Naive thymus-derived CD8-positive, alpha-beta T cell (primary cell): ENCODE results near the gene DEDD. TPM values are rescaled to one million over a fixed set of nuclear protein-coding genes. Genes with fewer than 3 reads are reported as not detected.
A peak's percentile ranks its signal among the peaks of the same experiment; 100 is the strongest.

Experiments
- ATAC-seq, 2 donors: fragments of 150-1000 bp; cut with Tn5 transposase in 1 of 2; sonication (Bioruptor Pico), chemical (Tn5 transposase) in 1 of 2; 1 replicate in 1 of 2; 2 replicates in 1 of 2; pipeline ENCODE4 v1.10.0; 2021; ENCODE audit warnings: mild to moderate bottlenecking in 2 of 2, moderate library complexity in 2 of 2
- POLR2A ChIA-PET: fragments of 350-600 bp; sonication (Branson Sonifier 250); formaldehyde crosslinking; loops from one replicate; lab custom pipeline; 2021; ENCODE audit warnings: antibody characterized with exemption; lab: Charles Lee
- DNase-seq, 10 donors: peaks; one replicate each; pipeline versions ENCODE4 v3.0.0 to v3.0.0-alpha.2; 2020 to 2022
- H3K27ac Mint-ChIP-seq, 10 donors: one replicate each; pipeline ENCODE4 v1.8.0; 2020 to 2022; ENCODE audit warnings: mild to moderate bottlenecking in 10 of 10, mixed read lengths in 10 of 10, moderate library complexity in 4 of 10, inconsistent platforms in 1 of 10
- H3K27me3 Mint-ChIP-seq, 5 donors: one replicate each; pipeline ENCODE4 v1.8.0; 2021 to 2022; ENCODE audit warnings: mixed read lengths in 5 of 5
- H3K36me3 Mint-ChIP-seq, 3 donors: one replicate each; pipeline ENCODE4 v1.8.0; 2020 to 2022; ENCODE audit warnings: mixed read lengths in 3 of 3, mild to moderate bottlenecking in 2 of 3, inconsistent platforms in 1 of 3
- H3K4me1 Mint-ChIP-seq, 4 donors: one replicate each; pipeline ENCODE4 v1.8.0; 2021 to 2022; ENCODE audit warnings: mixed read lengths in 4 of 4
- H3K4me3 Mint-ChIP-seq, 10 donors: one replicate each; pipeline ENCODE4 v1.8.0; 2020 to 2022; ENCODE audit warnings: mild to moderate bottlenecking in 10 of 10, mixed read lengths in 10 of 10, moderate library complexity in 6 of 10, inconsistent platforms in 1 of 10
- H3K9me3 Mint-ChIP-seq, 9 donors: one replicate each; pipeline ENCODE4 v1.8.0; 2020 to 2022; ENCODE audit warnings: mixed read lengths in 9 of 9, mild to moderate bottlenecking in 3 of 9, inconsistent platforms in 1 of 9, moderate library complexity in 1 of 9
- polyA plus RNA-seq, 3 donors: library from polyadenylated mRNA; unstranded; fragments of 300-500 nt; fragmentation: Illumina TruSeq; gene quantifications; one replicate each; pipeline ENCODE4 v1.2.3, GENCODE V29; 2021
- total RNA-seq, 8 experiments: library from RNA in 2 of 8; stranded (reverse) in 2 of 8; gene quantifications; one replicate each; pipeline ENCODE4 v1.2.3 and lab custom pipeline; 2021 to 2026

Gene DEDD
- total and polyA plus RNA-seq, 5 experiments from 2014 or later = 29.0 to 38.6 (median 35.3) TPM

DNA sequence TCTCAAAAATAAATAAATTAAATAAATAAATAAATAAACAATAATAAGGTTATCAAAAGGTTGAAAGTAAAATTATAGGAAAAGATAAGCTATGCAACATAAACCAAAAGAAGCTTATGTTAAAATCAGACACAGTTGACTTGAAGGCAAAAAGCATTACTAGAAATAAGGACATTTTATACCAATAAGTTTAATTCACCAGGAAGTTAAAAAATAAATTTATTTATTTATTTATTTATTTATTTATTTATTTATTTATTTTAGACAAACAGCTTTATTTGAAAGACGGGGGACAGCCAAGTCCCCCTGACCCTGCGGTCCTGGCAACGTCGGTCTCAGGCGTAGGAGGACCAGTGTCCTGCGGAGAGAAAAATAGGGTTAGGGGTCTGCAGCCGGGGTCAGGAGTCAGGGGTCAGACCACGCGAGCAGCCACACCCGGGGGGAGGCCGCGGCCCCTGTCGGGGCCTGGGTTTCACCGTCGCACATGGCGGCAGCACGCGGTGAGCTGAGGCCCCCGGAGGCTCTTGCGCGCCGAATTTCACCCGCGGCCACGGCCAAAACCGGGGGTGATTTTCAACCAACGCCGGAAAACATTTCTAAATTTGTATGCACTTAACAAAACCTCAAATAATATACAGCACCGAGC, 8.4 kb upstream of the DEDD start:
- H3K4me3 Mint-ChIP-seq = no peak overlapping the region
- ATAC-seq (no peak), DNase-seq (no peak)
- H3K9me3 Mint-ChIP-seq = no peaks in the 10 kb centered on the region
- H3K27ac Mint-ChIP-seq = no peak overlapping the region
- H3K4me1 Mint-ChIP-seq = peaks cover 0 to 17% (median 11%) of the 10 kb centered on the region in 4 donors
- POLR2A ChIA-PET = interaction anchor here (0.6 to 3.5 kb wide), 4 partner anchors 9 to 825 kb away, joined by 3 to 14 read pairs (median 4); partner anchors contain the start of gene DEDD
- no peaks in the 10 kb centered on the region for H3K27me3 Mint-ChIP-seq
- no peaks in the 10 kb centered on the region for H3K36me3 Mint-ChIP-seq

- peak in 5 of 10 donors; percentile 20 to 53 (median 45) for DNase-seq
- peak; percentile 54 to 59 for ATAC-seq
- H3K27ac Mint-ChIP-seq = no peak overlapping the region
Observed at GRCh38 chr1:161139766-161140165, 7.3 kb upstream of the DEDD start.

GRCh38 chr1:161138431-161138830, 6.0 kb upstream of the DEDD start:
- H3K27me3 Mint-ChIP-seq = no peaks in the 10 kb centered on the region
- ATAC-seq (no peak), DNase-seq (no peak)
- no peaks in the 10 kb centered on the region for H3K9me3 Mint-ChIP-seq
- peak overlapping the region in 1 of 10 donors; percentile 9 for H3K4me3 Mint-ChIP-seq
- H3K4me1 Mint-ChIP-seq = peaks cover 7 to 24% (median 17%) of the 10 kb centered on the region in 4 donors
- POLR2A ChIA-PET = interaction anchor here (1.0 to 1.5 kb wide), 2 partner anchors 9 to 15 kb away, joined by 4 read pairs; partner anchors contain the start of gene UFC1
- H3K36me3 Mint-ChIP-seq = no peaks in the 10 kb centered on the region
- H3K27ac Mint-ChIP-seq = peak overlapping the region in 9 of 10 donors; percentile 7 to 87 (median 58)

More at GRCh38 chr1:161139766-161140165, 7.3 kb upstream of the DEDD start:
- Mint-ChIP-seq H3K4me1 (peaks cover 7 to 23% (median 16%) of the 10 kb centered on the region in 4 donors), H3K27me3 (no peaks in the 10 kb centered on the region), H3K4me3 (no peak overlapping the region), H3K9me3 (no peaks in the 10 kb centered on the region), H3K36me3 (no peaks in the 10 kb centered on the region)
- POLR2A ChIA-PET = interaction anchor here (3.5 kb wide), 1 partner anchor 8 kb away, joined by 14 read pairs; the partner anchor contains the start of gene DEDD

DNA sequence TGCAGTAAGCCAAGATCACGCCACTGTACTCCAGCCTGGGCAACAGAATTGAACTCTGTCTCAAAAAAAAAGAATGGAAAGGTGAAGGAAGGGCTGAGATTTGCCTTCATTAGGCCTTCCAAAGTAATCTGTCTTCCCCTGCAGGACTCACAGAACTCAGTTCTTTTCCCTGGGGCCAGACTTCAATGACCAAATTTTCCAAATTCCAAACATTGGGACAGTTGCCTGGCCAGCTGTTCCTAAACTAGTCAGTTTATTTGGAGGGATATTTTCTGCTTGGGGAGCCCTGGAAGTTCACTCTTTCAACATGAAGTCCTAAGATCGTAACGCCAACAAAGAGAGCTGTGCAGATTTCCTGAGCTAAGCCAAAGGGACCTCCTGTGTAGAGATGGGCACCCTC, 5.4 kb upstream of the DEDD start:
- no peak overlapping the region for H3K4me3 Mint-ChIP-seq
- ATAC-seq (no peak), DNase-seq (no peak)
- peak overlapping the region in 1 of 10 donors; percentile 43 for H3K27ac Mint-ChIP-seq
- no peaks in the 10 kb centered on the region for H3K9me3 Mint-ChIP-seq
- H3K4me1 Mint-ChIP-seq = peaks cover 7 to 24% (median 17%) of the 10 kb centered on the region in 4 donors
- POLR2A ChIA-PET = interaction anchor here (1.0 to 1.5 kb wide), 3 partner anchors 9 to 64 kb away, joined by 3 to 4 read pairs (median 4); partner anchors contain the start of genes NDUFS2 and UFC1
- H3K36me3 Mint-ChIP-seq = no peaks in the 10 kb centered on the region
- no peaks in the 10 kb centered on the region for H3K27me3 Mint-ChIP-seq

DNA sequence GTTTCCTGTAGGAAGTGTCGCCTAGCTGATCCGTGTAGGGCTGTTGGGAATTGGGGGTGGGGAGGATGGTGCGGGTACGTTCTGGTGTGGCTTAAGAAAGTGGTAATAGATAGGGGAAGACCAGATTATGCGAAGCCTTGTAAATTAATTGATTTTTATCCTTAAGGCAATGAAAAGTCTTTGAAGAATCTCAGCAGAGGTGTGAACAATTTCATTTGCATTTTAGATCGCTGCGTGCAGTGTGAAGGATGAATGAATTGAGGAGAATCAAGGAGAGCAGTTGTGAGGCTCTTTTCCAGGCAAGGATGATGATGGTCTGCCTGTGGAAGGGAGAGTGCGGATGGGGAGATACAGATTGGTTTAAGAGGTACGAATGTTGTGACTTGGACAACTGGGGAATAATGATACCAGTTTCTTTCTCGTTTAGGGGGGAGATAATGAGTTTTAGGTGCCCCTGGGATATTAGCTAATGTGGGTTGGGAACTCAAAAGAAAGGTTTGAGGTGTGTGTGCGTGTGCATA, 813 bp upstream of the DEDD start:
- no peaks in the 10 kb centered on the region for H3K9me3 Mint-ChIP-seq
- H3K4me3 Mint-ChIP-seq = no peak overlapping the region
- POLR2A ChIA-PET = interaction anchor here (0.6 to 3.5 kb wide), 23 partner anchors 8 to 337 kb away, joined by 3 to 26 read pairs (median 5); partner anchors contain the start of genes ARHGAP30, F11R, LY9 and NDUFS2
- no peak overlapping the region for H3K27ac Mint-ChIP-seq
- DNase-seq = no peak
- peak in 1 of 2 donors; percentile 3 for ATAC-seq
- H3K27me3 Mint-ChIP-seq = no peaks in the 10 kb centered on the region
- peaks cover 29 to 56% (median 49%) of the 10 kb centered on the region in 4 donors for H3K4me1 Mint-ChIP-seq
- peaks cover 0 to 10% (median 0%) of the 10 kb centered on the region in 3 donors for H3K36me3 Mint-ChIP-seq

DNA sequence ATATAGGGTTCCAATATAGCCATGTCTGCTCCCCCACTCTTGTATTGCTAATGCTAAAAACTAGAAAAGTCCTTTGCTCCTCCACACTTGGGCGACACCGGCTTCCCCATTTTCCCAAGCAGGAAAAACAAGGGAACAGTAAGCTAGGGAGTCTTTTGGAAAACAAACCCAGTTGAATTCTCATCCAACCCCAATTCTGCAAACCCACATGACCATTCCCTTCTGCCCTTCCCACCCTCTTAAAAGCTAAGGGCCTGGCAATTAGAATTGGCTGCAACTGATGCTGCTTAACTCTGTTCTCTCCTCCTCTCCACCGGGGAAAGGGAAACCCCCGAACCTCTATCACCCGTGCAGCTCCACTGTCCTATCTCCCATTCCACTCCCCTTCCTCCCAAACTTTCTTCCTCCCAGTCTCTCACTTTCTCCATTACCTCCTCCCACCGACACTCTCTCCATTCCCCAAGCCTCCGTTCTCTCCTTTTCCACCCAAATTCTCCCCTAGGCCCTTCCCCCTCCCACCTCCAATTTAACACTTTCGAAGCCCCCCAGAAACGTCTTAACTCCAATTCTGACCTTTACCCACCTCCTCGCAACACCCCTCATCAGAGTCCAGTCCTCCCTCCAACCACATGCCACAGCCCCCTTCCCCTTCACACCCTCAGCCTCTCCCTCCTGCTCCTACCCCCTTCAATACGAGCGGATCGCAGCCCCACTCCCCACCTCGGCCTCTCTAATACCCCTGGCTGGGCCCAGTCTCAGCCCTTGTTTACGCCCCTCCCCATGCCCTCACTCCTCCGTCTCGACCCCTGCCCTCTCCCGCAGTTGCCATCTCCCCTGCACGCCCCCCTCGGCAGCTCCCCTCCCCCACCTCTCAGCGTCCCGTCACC, 701 bp downstream of the DEDD start:
- peak in 1 of 10 donors; percentile 21 for DNase-seq
- no peak for ATAC-seq
- peaks cover 36 to 65% (median 61%) of the 10 kb centered on the region in 4 donors for H3K4me1 Mint-ChIP-seq

DNA sequence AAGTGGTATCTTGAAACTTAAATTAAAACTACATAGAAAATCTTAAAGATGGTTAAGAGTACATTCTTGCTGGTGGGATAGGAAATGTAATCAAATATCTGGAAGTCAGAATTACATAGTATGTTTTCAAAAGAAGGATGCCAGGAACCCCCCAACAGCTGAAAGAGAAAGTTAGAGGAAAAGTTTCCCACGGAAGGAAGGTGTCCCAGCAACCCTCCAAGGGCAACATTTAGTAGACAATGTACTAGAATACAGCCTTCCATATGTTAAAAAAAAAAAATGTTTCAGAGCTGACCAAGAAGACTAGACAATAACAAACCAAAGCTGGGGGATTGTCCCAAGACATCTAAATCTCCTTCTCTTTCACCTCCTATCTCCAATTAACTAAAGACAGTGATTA, 2.2 kb downstream of the DEDD start:
- H3K36me3 Mint-ChIP-seq = peaks cover 0 to 38% (median 6%) of the 10 kb centered on the region in 3 donors
- DNase-seq = no peak
- peaks cover 42 to 67% (median 64%) of the 10 kb centered on the region in 4 donors for H3K4me1 Mint-ChIP-seq
- H3K27ac Mint-ChIP-seq = peak overlapping the region in 5 of 10 donors; percentile 1 to 96 (median 49)
- ATAC-seq = no peak
- no peaks in the 10 kb centered on the region for H3K9me3 Mint-ChIP-seq
- peak overlapping the region in 4 of 10 donors; percentile 12 to 50 (median 22) for H3K4me3 Mint-ChIP-seq
- POLR2A ChIA-PET = interaction anchor here (2.7 to 3.5 kb wide), 2 partner anchors 11 to 60 kb away, joined by 14 to 20 read pairs; partner anchors contain the start of gene ARHGAP30
- no peaks in the 10 kb centered on the region for H3K27me3 Mint-ChIP-seq

More for the DNA sequence above, 701 bp downstream of the DEDD start:
- POLR2A ChIA-PET = interaction anchor here (0.6 to 3.5 kb wide), 20 partner anchors 9 to 335 kb away, joined by 3 to 26 read pairs (median 6); partner anchors contain the start of genes ARHGAP30, F11R, LY9 and NDUFS2
- Mint-ChIP-seq H3K27me3 (no peaks in the 10 kb centered on the region), H3K4me3 (no peak overlapping the region), H3K36me3 (peaks cover 0 to 25% (median 2%) of the 10 kb centered on the region in 3 donors), H3K9me3 (no peaks in the 10 kb centered on the region), H3K27ac (peak overlapping the region in 2 of 10 donors; percentile 92 to 96)

DNA sequence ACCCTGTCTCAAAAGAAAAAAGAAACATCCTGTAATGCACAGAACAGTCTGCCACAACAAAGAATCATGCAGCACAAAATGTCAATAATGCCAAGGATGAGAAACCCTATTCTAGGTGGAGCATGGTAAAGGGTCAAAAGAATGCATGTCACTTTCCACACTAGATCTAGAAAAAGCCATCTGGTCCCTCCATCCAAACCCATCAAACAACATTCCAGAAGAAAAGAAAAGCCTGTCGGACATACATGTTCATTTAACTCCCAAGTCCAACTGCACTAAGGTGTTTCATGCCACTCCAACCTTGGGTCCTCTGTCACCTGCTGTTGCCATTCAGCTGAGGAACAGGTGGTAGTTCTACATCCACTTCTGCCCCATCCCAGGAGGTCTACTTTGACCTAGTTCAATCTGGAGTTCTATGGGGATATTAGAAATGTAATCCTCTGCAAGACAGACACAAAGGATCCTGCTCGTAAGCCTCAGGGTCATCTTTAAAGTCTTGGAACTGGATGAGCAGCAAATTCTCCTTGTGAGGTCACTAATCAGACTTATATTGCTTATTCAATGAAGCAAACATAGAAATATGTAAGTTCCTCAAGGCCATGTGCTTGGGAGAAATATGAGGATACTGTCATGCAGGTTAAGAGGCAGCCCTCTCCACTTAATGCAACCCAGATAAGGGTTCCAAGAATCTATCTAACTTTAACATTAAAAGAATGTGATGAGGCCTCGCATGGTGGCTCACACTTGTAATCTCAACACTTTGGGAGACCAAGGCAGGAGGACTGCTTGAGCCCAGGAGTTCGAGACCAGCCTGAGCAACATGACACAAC, 3.7 kb downstream of the DEDD start:
- H3K4me3 Mint-ChIP-seq = peak overlapping the region in 7 of 10 donors; percentile 11 to 67 (median 34)
- H3K27ac Mint-ChIP-seq = peak overlapping the region in 8 of 10 donors; percentile 30 to 82 (median 70)
- peaks cover 38 to 62% (median 60%) of the 10 kb centered on the region in 4 donors for H3K4me1 Mint-ChIP-seq
- no peaks in the 10 kb centered on the region for H3K9me3 Mint-ChIP-seq
- H3K27me3 Mint-ChIP-seq = no peaks in the 10 kb centered on the region
- H3K36me3 Mint-ChIP-seq = peaks cover 0 to 52% (median 6%) of the 10 kb centered on the region in 3 donors
- ATAC-seq (no peak), DNase-seq (peak in 2 of 10 donors; percentile 6 to 9)
- POLR2A ChIA-PET = interaction anchor here (0.6 to 3.1 kb wide), 6 partner anchors 11 to 89 kb away, joined by 3 to 12 read pairs (median 5); partner anchors contain the start of genes NIT1, PFDN2 and USF1

GRCh38 chr1:161127649-161128048, 4.8 kb downstream of the DEDD start:
- Mint-ChIP-seq H3K27me3 (no peaks in the 10 kb centered on the region), H3K9me3 (no peaks in the 10 kb centered on the region), H3K27ac (peak overlapping the region in 8 of 10 donors; percentile 29 to 82 (median 71)), H3K4me3 (peak overlapping the region in 3 of 10 donors; percentile 21 to 67 (median 34)), H3K4me1 (peaks cover 38 to 65% (median 60%) of the 10 kb centered on the region in 4 donors), H3K36me3 (peaks cover 0 to 63% (median 8%) of the 10 kb centered on the region in 3 donors)
- DNase-seq = no peak
- POLR2A ChIA-PET = interaction anchor here (0.9 to 3.1 kb wide), 7 partner anchors 10 to 89 kb away, joined by 3 to 12 read pairs (median 4); partner anchors contain the start of genes NIT1, PFDN2, TSTD1 and USF1
- ATAC-seq = no peak

- H3K9me3 Mint-ChIP-seq = no peaks in the 10 kb centered on the region
- ATAC-seq (no peak), DNase-seq (no peak)
- H3K4me1 Mint-ChIP-seq = peaks cover 23 to 65% (median 41%) of the 10 kb centered on the region in 4 donors
- POLR2A ChIA-PET = no interaction called here
- no peak overlapping the region for H3K4me3 Mint-ChIP-seq
- no peaks in the 10 kb centered on the region for H3K27me3 Mint-ChIP-seq
- peaks cover 0 to 72% (median 10%) of the 10 kb centered on the region in 3 donors for H3K36me3 Mint-ChIP-seq
- peak overlapping the region in 5 of 10 donors; percentile 32 to 87 (median 70) for H3K27ac Mint-ChIP-seq
Observed at GRCh38 chr1:161122967-161123366, 9.5 kb downstream of the DEDD start.

- Mint-ChIP-seq H3K27ac (peak overlapping the region in 3 of 10 donors; percentile 32 to 59 (median 53)), H3K9me3 (no peaks in the 10 kb centered on the region), H3K4me3 (no peak overlapping the region), H3K4me1 (peaks cover 22 to 65% (median 40%) of the 10 kb centered on the region in 4 donors), H3K36me3 (peaks cover 0 to 61% (median 8%) of the 10 kb centered on the region in 3 donors), H3K27me3 (no peaks in the 10 kb centered on the region)
- ATAC-seq (no peak), DNase-seq (no peak)
- POLR2A ChIA-PET = interaction anchor here (0.6 to 1.8 kb wide), 6 partner anchors 11 to 713 kb away, joined by 3 to 8 read pairs (median 3); partner anchors contain the start of genes DEDD and UFC1
Observed at GRCh38 chr1:161121834-161122233, 10.6 kb downstream of the DEDD start.
